GM13977 (cell line): Measurements from ENCODE around the gene RFESD.

Experiments
- DNase-seq: peaks from one replicate; pipeline ENCODE4 v3.0.0; 2012; ENCODE audit warnings: low spot score
- in situ Hi-C: fragments of 300-500 bp; cut with MboI; formaldehyde crosslinking; loops from one replicate; pipeline ENCODE4 v1.12.0; 2022; ENCODE audit warnings: low sequenced_read_pairs, low pct_unique_long_range_greater_than_20kb, mixed read lengths, inconsistent platforms; ENCODE audit not compliant: unreplicated experiment
- TF ChIP-seq, protein P1 (sequence below): IDR thresholded peaks from 2 replicates; pipeline ENCODE4 v1.5.1; 2012; ENCODE audit warnings: mild to moderate bottlenecking, control low read depth; ENCODE audit not compliant: insufficient read depth; ENCODE audit errors: extremely low read depth, missing control alignments

The RFESD gene

DNA sequence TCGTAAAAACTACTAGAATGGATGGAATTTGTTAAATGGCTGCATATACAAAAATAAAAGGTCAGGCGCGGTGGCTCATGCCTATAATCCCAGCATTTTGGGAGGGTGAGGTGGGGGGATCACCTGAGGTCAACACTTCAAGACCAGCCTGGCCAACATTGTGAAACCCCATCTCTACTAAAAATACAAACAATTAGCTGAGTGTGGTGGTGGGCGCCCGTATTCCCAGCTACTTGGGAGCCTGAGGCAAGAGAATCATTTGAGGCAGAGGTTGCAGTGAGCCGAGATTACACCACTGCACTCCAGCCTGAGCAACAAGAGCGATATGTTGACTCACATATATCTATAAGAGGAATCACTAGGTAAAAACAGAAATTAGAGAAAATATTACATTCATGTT lies 36.0 kb upstream of the RFESD start:
- DNase-seq, result no peak
- TF ChIP-seq, protein P1, sequence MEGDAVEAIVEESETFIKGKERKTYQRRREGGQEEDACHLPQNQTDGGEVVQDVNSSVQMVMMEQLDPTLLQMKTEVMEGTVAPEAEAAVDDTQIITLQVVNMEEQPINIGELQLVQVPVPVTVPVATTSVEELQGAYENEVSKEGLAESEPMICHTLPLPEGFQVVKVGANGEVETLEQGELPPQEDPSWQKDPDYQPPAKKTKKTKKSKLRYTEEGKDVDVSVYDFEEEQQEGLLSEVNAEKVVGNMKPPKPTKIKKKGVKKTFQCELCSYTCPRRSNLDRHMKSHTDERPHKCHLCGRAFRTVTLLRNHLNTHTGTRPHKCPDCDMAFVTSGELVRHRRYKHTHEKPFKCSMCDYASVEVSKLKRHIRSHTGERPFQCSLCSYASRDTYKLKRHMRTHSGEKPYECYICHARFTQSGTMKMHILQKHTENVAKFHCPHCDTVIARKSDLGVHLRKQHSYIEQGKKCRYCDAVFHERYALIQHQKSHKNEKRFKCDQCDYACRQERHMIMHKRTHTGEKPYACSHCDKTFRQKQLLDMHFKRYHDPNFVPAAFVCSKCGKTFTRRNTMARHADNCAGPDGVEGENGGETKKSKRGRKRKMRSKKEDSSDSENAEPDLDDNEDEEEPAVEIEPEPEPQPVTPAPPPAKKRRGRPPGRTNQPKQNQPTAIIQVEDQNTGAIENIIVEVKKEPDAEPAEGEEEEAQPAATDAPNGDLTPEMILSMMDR, result no peak
- in situ Hi-C loops, result no loop called here

DNA sequence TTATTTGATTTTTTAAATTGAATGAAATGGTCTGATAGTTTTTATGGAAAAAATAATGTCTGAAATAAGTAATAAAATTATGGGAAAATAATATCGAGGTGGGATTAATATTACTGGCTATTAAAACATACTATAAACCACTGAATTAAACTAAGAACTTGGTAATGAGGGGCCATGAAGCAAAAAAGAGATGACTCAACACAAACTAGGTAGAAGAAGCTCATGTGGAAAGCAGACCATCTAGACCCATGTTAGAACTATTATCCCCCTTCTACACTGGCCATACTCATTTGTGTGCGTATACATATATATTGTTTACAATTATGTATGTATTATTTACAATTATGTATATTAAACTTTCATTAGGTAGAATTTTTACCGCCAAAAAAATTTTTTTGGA lies 35.2 kb upstream of the RFESD start:
- TF ChIP-seq, protein P1, result no peak
- no peak for DNase-seq
- in situ Hi-C loops, result no loop called here

DNA sequence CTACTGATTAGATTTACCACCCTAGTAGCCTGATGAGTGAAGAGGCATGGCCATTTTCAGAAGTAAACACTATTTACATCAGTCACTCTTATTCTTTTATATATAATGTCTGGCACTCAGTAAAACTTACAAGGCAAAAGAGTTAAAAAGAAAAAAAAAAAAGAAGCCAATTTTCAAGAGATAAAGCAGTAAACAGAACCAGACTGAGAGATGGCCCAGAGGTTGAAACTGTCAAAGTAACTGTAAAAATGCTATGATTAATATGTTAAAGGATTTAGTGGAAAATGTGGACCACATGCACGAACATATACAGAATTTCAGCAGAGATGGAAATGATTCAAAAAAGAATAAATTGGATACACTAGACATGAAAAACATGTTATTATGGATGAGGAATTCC lies 33.1 kb upstream of the RFESD start:
- in situ Hi-C loops, result no loop called here
- no peak for DNase-seq
- TF ChIP-seq, protein P1, result no peak

DNA sequence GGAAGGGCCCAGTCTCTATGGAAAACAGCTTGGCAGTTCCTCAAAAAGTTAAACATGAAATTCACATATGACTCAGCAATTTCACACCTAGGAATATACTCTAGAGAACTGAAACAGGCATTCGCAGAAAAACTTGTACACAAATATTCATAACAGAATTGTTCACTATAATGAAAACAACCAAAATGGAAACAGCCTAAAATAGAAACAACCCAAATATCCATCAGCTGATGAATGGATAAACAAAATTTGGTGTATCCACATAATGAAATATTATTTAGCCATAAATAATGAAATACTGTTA lies 31.5 kb upstream of the RFESD start:
- DNase-seq, result no peak
- TF ChIP-seq, protein P1, result no peak
- in situ Hi-C loops, result no loop called here

DNA sequence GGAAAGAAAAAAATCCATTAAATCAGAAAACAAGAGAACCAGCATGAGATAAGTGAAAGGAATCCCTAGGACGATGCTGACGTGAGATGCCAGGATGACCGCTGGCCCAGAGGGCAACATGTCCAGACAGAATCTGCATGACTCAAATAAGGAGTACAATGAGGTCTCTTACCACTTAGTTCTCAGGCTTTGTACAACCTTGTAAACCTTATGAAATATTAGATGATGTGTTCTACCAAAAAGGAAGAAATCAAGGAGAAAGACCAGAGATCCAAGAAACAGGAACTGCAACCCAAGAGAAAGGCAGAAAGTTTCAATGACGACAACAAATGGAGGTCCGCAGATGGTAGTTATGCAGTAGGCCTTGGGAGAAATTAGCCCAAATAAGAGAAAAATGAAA lies 29.5 kb upstream of the RFESD start:
- peak; percentile 40 for DNase-seq
- TF ChIP-seq, protein P1, result no peak
- in situ Hi-C loops, result no loop called here

DNA sequence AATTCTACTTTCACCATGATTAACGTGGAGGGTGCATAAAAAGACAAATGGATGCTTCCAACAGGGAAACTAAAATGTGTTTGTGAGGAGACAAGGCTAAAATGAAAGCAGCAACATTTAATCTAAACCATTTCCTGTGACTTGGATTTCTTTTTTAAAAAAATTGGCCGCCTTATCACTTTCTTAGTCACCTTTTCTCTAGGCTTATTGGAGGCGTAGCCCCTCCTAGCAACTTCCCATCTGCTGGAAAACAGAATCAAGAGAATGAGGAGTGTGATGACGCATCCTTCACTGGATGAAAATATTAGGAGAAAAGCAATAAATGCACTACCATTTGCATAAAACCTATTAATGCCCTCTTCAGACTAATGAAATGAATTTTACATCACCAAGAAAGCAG lies 27.5 kb upstream of the RFESD start:
- in situ Hi-C loops, result no loop called here
- DNase-seq, result no peak
- TF ChIP-seq, protein P1, result no peak

DNA sequence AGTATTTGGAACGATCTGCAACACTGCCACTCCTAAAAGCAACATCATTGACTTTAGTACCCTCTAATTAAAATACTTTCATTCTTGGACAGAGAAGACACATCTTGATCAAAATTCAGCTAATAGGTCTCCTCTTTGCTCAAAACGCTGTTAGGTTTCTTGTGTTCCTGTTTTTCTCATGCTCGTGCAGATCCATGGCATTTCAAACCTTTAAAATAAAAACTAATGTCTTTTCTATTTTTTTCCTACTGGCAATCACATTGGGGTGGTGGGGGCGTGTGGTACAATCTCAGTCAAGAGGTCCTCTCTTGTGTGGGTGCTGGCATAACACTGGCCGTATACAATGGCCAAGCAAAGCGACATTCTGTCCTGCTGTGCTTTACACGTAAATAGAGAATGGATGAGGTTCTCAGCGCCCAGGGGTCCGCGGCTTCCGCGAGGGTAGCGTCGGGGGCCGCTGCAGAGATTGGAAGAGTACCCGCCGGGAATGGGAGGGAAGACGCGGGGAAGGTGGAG lies 27.0 kb upstream of the RFESD start:
- DNase-seq, result no peak
- TF ChIP-seq, protein P1, result no peak
- in situ Hi-C loops, result no loop called here
